HG03280 (cell line): Measurements from ENCODE around the gene BIRC6.
"Not testable (repeated sequence)": the region's sequence is repeated elsewhere in the genome, so short reads cannot be mapped to it uniquely, and the experiment has no call there.

Experiments
- ATAC-seq: cut with Tn5 transposase; IDR thresholded peaks from one replicate; pipeline ENCODE4 v1.9.1; 2021; ENCODE audit warnings: mild to moderate bottlenecking, moderate library complexity; ENCODE audit not compliant: unreplicated experiment

The BIRC6 gene

DNA sequence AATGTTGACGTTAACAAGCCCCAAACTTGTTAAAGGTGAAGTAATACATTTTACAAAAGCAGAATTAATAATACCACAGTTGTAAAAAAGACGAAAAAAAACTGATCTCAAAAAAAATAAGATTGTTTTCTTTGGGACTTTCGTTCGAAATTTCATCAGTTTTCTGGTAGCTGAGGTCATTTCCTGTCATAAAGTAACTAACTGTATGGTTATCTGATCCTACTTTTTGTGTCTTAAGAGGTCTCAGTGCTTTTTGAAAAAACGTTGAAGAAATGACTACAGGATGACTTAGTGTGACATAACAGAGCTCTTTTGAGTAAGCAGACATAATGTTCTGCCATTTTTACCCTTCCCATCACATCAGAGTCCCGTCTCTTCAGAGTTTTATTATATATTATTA is 79.3 kb downstream of the BIRC6 start:
- ATAC-seq = no peak

- ATAC-seq = no peak
These were observed 85.2 kb downstream of the BIRC6 start for GRCh38 chr2:32442020-32442467.

GRCh38 chr2:32446369-32446768 is 89.5 kb downstream of the BIRC6 start:
- ATAC-seq = no peak

- ATAC-seq = no peak
These were observed 94.0 kb downstream of the BIRC6 start for GRCh38 chr2:32450851-32451250.

GRCh38 chr2:32452338-32453064 is 95.7 kb downstream of the BIRC6 start:
- ATAC-seq = no peak

- ATAC-seq = no peak
These were observed 96.6 kb downstream of the BIRC6 start for GRCh38 chr2:32453242-32454062.

GRCh38 chr2:32455816-32456215 is 99.0 kb downstream of the BIRC6 start:
- ATAC-seq = no peak

GRCh38 chr2:32456808-32457207 is 100.0 kb downstream of the BIRC6 start:
- no peak for ATAC-seq

DNA sequence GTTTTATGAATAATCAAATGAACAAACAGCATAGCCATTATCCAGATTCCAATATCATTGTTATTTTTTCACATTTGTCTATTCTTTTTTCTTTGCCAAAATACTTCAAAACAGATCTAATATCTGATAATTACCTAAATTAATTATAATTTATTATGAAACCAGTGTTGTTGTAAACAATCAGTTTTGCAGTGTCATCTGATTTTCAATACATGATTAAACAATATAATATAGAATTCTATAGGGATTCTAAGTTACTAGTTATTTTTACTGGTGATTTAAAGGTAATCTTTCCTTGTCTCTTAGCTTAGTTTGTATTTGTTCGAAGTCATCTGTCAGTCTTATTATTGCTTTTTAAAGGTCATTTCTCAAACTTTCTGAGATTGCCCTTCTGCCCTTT is 101.0 kb downstream of the BIRC6 start:
- ATAC-seq = no peak

GRCh38 chr2:32460861-32461260 is 104.0 kb downstream of the BIRC6 start:
- ATAC-seq = not testable (repeated sequence)

DNA sequence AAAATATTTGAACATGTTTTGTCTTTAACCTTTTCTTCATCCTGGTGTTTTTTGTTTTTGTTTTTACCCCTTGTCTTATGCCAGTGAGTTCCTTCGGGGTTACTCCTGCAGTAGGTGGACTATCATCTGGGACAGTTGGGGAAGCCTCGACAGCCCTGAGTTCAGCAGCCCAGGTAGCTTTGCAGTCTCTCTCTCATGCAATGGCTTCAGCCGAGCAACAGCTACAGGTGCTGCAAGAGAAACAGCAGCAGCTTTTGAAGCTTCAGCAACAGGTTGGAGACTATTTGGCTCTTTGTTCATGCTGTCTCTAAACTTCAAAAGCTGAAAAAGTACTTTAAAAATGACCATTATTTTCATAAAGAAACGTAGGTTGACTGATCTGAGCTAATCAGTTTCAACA is 106.3 kb downstream of the BIRC6 start:
- ATAC-seq = no peak

DNA sequence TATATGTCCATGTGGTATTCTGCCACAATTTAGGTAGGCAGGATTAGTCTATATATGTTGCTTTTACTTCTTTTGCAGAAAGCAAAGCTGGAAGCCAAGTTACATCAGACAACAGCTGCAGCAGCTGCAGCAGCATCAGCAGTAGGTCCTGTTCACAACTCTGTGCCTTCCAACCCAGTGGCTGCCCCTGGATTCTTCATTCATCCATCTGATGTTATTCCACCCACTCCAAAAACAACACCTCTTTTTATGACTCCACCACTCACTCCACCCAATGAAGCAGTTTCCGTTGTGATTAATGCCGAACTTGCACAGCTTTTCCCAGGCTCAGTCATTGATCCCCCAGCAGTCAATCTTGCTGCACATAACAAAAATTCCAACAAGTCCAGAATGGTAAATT is 107.6 kb downstream of the BIRC6 start:
- ATAC-seq = no peak

DNA sequence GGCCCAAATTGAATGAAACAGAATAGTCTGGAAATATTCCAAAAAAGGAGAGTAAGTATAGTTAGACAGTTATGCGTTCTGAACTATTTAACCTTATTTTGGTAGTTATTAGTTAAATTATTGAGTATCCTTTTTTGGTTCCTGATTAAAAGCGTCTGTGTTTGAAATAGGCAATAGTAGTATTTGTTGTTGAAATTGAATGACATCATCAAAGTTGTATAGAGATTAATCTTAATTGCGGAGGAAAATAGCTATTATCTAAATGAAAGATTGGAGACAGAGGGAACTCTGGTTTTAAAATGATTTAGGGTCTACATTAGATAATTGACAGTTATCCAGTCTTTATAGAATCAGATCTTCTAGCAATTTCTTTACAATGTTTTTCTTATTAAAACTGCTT is 115.8 kb downstream of the BIRC6 start:
- ATAC-seq = no peak

DNA sequence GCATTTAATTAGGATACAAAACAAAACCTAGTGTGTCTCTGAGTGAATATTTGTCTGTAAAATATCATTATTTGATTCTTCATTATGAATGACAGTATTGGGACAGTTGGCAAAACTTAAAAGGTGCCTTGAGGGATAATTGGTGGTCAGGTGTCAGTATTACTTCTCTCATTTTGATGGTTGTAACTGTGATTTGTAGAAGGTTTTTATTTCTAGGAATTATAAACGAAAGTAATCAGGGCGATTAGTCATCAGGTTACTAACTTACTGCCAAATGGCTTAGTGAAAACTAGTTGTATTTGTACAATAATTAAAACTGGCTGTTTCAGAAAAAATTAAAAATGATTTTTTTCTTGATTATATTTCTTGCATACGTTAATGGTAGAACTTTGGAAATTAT is 117.6 kb downstream of the BIRC6 start:
- no peak for ATAC-seq

DNA sequence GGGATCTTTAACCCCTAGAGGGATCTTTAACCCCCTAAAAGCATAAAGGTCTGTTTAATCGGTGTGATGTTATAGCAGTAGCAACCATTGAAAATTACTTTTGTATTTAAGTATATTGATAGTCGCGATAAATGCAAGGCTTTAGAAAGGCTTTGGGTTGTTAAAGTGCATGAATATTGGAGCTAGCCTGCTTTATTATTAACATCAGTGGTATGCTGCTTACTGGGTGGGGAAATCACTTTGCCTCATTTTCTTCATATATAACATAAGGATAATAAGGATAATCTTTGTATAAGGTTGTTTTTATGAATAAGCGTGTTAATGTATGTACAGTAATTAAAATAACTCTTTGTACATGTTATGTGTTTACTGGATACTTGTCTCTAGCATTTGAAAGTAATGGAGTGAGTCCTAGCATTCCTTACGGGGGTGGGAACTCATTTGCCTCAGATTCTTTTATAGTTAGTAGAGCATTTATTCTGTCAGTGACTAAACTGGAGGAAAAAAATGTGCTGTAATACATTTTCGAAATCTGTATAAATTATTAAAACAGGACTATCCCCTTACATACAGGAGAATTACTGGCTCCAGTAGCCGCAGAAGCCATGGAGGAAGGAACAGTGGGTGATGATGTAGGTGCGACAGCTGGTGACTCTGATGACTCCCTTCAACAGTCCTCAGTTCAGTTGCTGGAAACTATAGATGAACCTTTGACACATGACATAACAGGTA is 122.2 kb downstream of the BIRC6 start:
- no peak for ATAC-seq

DNA sequence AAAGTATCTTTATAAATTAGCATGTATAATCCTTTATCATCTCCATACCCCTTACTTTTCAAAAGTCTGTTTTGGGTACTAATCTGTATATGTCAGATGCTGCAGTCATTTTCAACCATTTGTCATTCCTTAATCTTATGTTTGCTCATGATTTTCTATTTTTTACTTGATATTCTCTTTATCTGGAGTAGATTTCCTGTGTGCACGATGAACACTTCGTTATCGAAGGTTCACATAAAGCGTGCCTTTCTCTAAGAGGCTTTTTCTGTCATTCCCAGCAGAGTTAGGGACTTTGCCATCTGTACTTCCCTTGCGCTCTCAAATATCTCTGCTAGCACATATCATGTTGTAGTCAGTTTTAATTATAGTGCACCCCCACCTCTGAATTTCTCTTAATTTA is 123.2 kb downstream of the BIRC6 start:
- ATAC-seq = no peak

DNA sequence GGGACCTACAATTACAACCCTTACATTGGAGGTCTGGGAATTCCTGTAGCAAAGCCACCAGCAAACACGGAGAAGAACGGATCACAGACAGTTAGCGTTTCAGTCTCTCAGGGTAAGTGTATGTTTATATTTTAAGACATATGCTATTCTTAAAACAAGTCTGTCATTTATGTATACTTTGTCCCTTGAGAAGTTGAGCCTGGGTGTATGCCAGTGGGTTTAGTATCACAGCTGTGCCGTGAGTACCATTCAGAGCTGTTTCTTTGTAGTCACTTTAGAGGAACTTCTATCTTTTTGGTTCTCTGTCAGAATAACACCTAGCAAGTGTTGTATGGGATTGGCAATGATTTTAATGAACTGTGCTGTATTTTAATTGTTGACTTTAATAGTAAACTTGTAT is 125.6 kb downstream of the BIRC6 start:
- no peak for ATAC-seq

DNA sequence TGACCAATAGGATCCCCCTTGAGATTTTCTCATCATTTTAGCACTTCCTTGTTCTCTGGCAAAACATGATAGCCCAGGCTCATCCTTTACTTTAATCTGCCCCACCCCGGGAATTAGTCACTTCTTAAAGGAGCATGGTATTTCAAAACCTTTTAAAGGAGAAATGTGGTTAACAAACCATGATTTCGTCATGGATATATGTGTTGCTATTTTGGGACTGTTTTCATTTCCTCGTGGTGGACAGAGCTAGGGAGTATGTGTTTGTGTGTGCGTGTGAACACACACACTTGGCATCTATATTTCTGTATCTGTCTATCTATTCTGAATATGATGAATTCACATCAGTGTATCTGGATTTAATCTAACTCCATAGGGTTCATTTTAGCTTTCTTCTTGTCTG is 128.1 kb downstream of the BIRC6 start:
- no peak for ATAC-seq

DNA sequence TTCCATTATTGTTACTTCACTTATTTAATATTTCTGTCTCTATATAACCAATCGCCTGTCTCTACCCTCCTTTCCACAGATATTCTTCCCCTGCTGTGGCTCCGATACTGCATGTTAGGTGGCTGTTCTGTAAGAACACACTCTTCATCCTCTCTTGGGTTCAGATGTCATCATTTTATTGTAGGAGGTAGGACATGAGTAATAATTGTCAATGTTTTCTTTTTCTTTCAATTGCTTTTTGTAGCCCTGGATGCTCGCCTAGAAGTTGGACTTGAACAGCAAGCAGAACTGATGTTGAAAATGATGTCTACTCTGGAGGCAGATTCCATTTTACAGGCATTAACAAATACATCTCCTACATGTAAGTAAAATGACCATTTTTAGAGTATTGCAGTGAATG is 128.6 kb downstream of the BIRC6 start:
- ATAC-seq = no peak

- no peak for ATAC-seq
These were observed 132.2 kb downstream of the BIRC6 start for GRCh38 chr2:32489061-32489460.

DNA sequence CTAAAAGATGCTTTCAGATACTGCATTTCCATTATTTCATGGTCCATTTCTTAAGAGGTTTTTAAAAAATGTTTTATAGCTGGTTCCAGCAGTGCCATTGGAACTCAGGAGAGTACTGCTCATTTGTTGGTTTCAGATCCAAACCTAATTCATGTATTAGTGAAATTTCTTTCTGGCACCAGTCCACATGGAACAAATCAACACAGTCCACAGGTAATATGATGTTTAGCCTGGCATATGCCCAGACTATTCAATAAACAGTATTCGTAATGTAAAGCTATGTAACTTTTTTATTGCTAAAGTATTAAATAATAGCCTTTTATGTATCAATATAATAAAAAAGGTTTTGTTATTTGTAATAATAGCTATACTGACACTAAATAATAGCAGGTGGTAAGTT is 134.5 kb downstream of the BIRC6 start:
- no peak for ATAC-seq

DNA sequence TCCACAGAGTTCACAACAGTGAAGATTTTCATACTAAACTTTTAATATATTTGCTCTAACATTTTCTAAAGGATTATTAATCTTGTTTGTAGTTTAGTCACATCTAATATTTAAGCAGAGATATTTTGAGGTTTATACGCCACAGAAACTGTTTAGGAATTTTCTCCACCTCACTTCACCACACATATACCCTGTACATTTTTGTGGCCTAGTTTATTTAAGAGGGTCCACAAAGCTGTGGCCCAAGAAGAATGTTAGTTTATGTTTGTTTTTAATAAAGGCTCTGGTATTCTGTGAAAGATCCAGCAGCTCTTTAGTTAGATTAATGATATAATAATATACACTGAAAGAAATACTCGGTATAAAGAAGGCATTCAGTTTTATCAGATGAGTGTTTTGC is 138.3 kb downstream of the BIRC6 start:
- no peak for ATAC-seq
